Measurements from ENCODE around the gene PROCA1. TPM values are rescaled to one million over a fixed set of nuclear protein-coding genes. Genes with fewer than 3 reads are reported as not detected.

Gene PROCA1
- total and polyA plus RNA-seq, 2 of the 13 experiments (the other 11 are each of a cell fraction or from before 2014, with no cell fraction given): 0.73 to 1.5 TPM

DNA sequence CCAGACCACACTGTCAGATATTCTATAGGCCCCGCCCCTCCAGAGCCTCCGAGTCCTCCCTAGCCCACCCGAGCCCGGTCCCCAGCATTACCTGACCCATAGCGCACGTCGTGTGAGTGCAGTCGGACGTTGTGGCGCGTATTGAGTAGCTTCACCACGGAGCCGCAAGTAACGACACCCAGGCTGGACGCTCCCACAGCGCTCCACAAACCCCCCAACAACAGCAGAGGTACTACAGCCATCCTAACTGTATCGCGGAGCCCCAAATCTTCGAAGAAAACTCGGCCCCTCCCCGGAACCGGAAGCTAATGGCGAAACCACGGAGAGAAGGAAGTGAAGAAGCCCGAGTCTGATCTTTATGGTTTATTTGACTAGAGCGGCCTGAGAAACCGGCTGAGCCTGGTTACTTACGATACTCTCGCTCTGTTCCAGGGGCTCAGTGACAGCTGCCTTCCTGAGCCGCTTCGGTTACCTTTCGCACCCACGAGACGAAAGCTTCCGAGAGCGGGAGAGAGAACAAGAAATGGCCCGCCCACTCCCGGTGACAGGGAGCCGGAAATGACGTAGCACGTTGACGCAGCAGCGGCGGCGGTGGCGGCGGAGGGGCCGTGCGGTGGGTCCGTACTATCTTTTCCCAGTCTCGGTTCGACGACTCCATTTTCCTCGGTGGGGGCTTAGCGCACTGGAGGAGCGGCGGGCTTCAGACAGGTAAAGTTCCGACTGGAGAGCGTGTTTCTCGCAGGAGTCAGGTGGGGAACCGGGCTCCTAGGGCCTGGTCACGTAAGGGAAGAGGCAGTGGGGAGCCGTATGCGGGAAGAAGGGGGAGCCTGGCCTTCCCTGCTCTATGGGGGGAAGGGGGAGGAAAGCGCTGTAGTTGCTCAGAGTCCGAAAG is 49.8 kb downstream of the PROCA1 start, which contains the start of the genes SDF2 and SUPT6H (continued):
- peak; percentile 96 for TF ChIP-seq KDM5A (IDR thresholded peaks at IDR 0.05; ENCODE audit: borderline replicate concordance, low read length)
- TF ChIP-seq, protein P1, sequence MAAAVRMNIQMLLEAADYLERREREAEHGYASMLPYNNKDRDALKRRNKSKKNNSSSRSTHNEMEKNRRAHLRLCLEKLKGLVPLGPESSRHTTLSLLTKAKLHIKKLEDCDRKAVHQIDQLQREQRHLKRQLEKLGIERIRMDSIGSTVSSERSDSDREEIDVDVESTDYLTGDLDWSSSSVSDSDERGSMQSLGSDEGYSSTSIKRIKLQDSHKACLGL (CRISPR knock-in tag; IDR thresholded peaks at IDR 0.05): peak; percentile 45; the same call in 1 of the 2 replicates
- no peak for TF ChIP-seq ZNF615 (CRISPR knock-in tag; IDR thresholded peaks at IDR 0.05; ENCODE audit: borderline replicate concordance)
- TF ChIP-seq ZNF644 (CRISPR knock-in tag; IDR thresholded peaks at IDR 0.05; ENCODE audit: low read depth): no peak
- peak; percentile 60; the same call in 1 of the 2 replicates for TF ChIP-seq ZNF556 (CRISPR knock-in tag; IDR thresholded peaks at IDR 0.05; ENCODE audit: borderline replicate concordance)
- TF ChIP-seq ZNF776 (CRISPR knock-in tag; IDR thresholded peaks at IDR 0.05): no peak
- TF ChIP-seq AKAP8 (CRISPR knock-in tag; IDR thresholded peaks at IDR 0.05): 0 out of 2 replicates have a peak, but pooled peaks have one; percentile 20
- 0 out of 2 replicates have a peak, but pooled peaks have one; percentile 10 for TF ChIP-seq SOX5 (CRISPR knock-in tag; IDR thresholded peaks at IDR 0.05; ENCODE audit: borderline replicate concordance)
- TF ChIP-seq GATA4 (IDR thresholded peaks at IDR 0.05; ENCODE audit: borderline replicate concordance, low read depth): no peak
- TF ChIP-seq, protein P2, sequence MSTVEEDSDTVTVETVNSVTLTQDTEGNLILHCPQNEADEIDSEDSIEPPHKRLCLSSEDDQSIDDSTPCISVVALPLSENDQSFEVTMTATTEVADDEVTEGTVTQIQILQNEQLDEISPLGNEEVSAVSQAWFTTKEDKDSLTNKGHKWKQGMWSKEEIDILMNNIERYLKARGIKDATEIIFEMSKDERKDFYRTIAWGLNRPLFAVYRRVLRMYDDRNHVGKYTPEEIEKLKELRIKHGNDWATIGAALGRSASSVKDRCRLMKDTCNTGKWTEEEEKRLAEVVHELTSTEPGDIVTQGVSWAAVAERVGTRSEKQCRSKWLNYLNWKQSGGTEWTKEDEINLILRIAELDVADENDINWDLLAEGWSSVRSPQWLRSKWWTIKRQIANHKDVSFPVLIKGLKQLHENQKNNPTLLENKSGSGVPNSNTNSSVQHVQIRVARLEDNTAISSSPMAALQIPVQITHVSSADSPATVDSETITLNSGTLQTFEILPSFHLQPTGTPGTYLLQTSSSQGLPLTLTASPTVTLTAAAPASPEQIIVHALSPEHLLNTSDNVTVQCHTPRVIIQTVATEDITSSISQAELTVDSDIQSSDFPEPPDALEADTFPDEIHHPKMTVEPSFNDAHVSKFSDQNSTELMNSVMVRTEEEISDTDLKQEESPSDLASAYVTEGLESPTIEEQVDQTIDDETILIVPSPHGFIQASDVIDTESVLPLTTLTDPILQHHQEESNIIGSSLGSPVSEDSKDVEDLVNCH (CRISPR knock-in tag; IDR thresholded peaks at IDR 0.05): no peak
- TF ChIP-seq CBX5 (CRISPR knock-in tag; IDR thresholded peaks at IDR 0.05; ENCODE audit: borderline replicate concordance): no peak
- no peak for TF ChIP-seq NFYB (CRISPR knock-in tag; IDR thresholded peaks at IDR 0.05)
- TF ChIP-seq, protein P3, sequence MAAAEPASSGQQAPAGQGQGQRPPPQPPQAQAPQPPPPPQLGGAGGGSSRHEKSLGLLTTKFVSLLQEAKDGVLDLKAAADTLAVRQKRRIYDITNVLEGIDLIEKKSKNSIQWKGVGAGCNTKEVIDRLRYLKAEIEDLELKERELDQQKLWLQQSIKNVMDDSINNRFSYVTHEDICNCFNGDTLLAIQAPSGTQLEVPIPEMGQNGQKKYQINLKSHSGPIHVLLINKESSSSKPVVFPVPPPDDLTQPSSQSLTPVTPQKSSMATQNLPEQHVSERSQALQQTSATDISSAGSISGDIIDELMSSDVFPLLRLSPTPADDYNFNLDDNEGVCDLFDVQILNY (CRISPR knock-in tag; conservative IDR thresholded peaks at IDR 0.05): no peak
- peak; percentile 46 for TF ChIP-seq NCOA2 (CRISPR knock-in tag; IDR thresholded peaks at IDR 0.05)
- TF ChIP-seq, protein P4, sequence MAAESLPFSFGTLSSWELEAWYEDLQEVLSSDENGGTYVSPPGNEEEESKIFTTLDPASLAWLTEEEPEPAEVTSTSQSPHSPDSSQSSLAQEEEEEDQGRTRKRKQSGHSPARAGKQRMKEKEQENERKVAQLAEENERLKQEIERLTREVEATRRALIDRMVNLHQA (CRISPR knock-in tag; IDR thresholded peaks at IDR 0.05): no peak
- TF ChIP-seq ZBTB7A (CRISPR knock-in tag; IDR thresholded peaks at IDR 0.05): 0 out of 2 replicates have a peak, but pooled peaks have one; percentile 28
- TF ChIP-seq, protein P5, sequence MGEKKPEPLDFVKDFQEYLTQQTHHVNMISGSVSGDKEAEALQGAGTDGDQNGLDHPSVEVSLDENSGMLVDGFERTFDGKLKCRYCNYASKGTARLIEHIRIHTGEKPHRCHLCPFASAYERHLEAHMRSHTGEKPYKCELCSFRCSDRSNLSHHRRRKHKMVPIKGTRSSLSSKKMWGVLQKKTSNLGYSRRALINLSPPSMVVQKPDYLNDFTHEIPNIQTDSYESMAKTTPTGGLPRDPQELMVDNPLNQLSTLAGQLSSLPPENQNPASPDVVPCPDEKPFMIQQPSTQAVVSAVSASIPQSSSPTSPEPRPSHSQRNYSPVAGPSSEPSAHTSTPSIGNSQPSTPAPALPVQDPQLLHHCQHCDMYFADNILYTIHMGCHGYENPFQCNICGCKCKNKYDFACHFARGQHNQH (CRISPR knock-in tag; IDR thresholded peaks at IDR 0.05): peak; percentile 67
- no peak for TF ChIP-seq ZNF446 (CRISPR knock-in tag; IDR thresholded peaks at IDR 0.05)
- TF ChIP-seq, protein P6, sequence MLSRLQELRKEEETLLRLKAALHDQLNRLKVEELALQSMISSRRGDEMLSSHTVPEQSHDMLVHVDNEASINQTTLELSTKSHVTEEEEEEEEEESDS (CRISPR knock-in tag; IDR thresholded peaks at IDR 0.05; ENCODE audit: borderline replicate concordance): no peak
- TF ChIP-seq MED1 (CRISPR knock-in tag; IDR thresholded peaks at IDR 0.05): no peak
- no peak for TF ChIP-seq REPIN1 (CRISPR knock-in tag; IDR thresholded peaks at IDR 0.05; ENCODE audit: borderline replicate concordance, low read depth)
- no peak for TF ChIP-seq ZNF251 (CRISPR knock-in tag; IDR thresholded peaks at IDR 0.05)
- TF ChIP-seq ZNF180 (CRISPR knock-in tag; IDR thresholded peaks at IDR 0.05; ENCODE audit: borderline replicate concordance, low read depth): no peak

Data from HepG2 (cell line).